Measurements from ENCODE around the gene KIAA1755. TPM values are rescaled to one million over a fixed set of nuclear protein-coding genes. Genes with fewer than 3 reads are reported as not detected.

The KIAA1755 gene
- total RNA-seq, 1 experiment from 2014 or later, result not detected

DNA sequence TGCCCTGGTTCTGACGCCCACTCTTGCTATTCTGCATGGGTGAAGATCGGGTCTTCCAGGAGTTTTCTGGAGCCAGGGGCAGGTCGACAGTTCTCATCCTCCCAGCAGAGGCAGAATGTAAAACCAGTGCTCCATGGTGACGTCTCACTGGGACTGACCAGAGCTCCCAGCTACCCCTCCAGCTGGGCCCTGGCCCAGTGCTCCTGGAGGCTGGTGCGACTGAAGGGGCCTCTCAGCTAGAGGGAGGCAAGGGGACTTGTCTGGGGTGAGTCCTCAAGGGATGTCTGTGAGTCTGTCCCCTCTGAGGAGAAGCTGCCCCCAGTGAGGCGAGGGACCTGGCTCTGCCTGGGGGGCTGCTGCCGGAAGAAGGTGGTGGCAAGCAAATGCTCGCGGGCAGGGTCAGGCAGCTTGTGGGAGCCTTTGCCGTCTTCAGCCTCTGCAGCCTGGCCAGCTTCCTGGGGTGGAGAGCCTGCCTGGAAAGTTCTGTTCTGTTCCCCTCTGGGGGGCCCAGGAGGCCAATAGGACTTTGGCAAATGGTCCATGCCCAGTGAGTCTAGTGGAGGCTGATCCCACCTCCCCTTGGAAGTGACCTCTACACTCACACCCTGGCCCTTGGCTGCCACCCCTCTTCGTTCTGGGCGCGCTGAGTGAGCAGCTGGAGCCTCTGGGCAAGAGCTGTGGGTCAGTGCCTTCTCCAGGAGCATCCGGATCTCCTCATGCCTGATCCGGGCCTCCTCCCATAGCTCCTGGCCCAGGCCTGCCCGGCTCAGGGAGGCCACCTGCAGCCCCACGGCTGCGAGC lies 47.5 kb downstream of the KIAA1755 start:
- no peaks in the 10 kb centered on the region for H3K9me3 ChIP-seq (ENCODE audit: low read depth, low read length, poor library complexity, severe bottlenecking)
- H3K27ac ChIP-seq (ENCODE audit: low read depth, low read length, poor library complexity, severe bottlenecking), result no peak overlapping the region
- no peaks in the 10 kb centered on the region for H3K27me3 ChIP-seq (replicated peaks; ENCODE audit: insufficient read depth, low read depth, low read length, poor library complexity)
- H3K4me3 ChIP-seq (ENCODE audit: low read depth, low read length, poor library complexity, severe bottlenecking), result no peak overlapping the region
- CTCF ChIA-PET, result no interaction called here
- no peaks in the 10 kb centered on the region for H3K36me3 ChIP-seq (ENCODE audit: insufficient read depth, low read length, poor library complexity, severe bottlenecking)
- no peaks in the 10 kb centered on the region for H3K4me1 ChIP-seq (ENCODE audit: insufficient read depth, low read length, poor library complexity, severe bottlenecking)
- no TSS peak for BruUV-seq (replicated peaks)
- intact Hi-C loops (cut with micrococcal nuclease; ENCODE audit: unreplicated experiment), result no loop called here
- DNase-seq (ENCODE audit: low spot score), result no peak
- POLR2A ChIA-PET (ENCODE audit: low non-redundant PET), result no interaction called here
- no peak for TF ChIP-seq EZH2 (IDR thresholded peaks at IDR 0.05; ENCODE audit: borderline replicate concordance, low read depth, low read length, poor library complexity, severe bottlenecking)
- TF ChIP-seq, protein P1, sequence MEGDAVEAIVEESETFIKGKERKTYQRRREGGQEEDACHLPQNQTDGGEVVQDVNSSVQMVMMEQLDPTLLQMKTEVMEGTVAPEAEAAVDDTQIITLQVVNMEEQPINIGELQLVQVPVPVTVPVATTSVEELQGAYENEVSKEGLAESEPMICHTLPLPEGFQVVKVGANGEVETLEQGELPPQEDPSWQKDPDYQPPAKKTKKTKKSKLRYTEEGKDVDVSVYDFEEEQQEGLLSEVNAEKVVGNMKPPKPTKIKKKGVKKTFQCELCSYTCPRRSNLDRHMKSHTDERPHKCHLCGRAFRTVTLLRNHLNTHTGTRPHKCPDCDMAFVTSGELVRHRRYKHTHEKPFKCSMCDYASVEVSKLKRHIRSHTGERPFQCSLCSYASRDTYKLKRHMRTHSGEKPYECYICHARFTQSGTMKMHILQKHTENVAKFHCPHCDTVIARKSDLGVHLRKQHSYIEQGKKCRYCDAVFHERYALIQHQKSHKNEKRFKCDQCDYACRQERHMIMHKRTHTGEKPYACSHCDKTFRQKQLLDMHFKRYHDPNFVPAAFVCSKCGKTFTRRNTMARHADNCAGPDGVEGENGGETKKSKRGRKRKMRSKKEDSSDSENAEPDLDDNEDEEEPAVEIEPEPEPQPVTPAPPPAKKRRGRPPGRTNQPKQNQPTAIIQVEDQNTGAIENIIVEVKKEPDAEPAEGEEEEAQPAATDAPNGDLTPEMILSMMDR (conservative IDR thresholded peaks at IDR 0.05; ENCODE audit: low read depth, low read length), result no peak

DNA sequence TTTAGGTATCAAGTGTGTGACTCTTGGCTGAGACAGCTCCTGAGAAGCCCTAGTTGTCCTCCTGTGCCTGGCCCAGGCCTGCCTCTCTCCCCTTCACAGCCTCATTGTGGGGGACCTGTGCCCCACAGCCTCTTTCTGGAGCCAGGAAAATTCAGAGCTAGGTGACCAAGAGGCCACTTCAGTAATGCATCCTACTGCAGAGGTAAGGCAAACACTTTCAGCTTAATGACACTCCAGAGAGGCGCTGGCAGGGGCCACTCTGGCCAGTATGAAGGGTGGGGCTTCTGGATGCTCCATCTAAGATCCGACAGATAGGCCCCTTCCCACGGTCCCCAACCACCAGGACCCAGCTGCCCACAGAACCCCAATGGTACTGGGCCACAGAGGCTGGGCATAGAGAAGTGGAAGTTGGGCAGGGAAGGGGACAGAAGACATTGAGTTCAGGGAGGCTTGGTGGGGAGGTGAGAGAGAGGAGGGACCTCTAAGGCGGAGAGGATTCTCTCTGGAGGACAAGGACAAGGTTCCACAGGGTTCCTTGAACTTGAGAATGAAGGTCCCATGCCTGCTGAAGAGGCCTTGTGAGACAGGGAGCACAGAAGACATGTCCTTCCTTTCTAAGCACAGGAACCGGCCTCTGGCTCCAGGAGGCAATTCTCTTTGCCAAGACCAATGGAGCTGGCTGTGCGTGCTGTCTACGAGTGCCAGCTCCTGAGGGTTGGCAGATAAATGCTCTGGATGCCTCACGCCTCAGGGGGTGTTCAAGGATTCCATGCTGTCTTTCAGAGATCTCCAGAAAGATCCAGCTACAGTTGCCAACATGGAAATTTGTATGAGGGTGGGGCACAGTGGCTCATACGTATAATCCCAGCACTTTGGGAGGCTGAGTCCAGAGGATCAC lies 49.1 kb downstream of the KIAA1755 start:
- Histone ChIP-seq H3K9me3 (ENCODE audit: low read depth, low read length, poor library complexity, severe bottlenecking) (no peaks in the 10 kb centered on the region), H3K4me3 (ENCODE audit: low read depth, low read length, poor library complexity, severe bottlenecking) (no peak overlapping the region), H3K36me3 (ENCODE audit: insufficient read depth, low read length, poor library complexity, severe bottlenecking) (no peaks in the 10 kb centered on the region), H3K27me3 (replicated peaks; ENCODE audit: insufficient read depth, low read depth, low read length, poor library complexity) (peaks cover 3% of the 10 kb centered on the region), H3K27ac (ENCODE audit: low read depth, low read length, poor library complexity, severe bottlenecking) (no peak overlapping the region), H3K4me1 (ENCODE audit: insufficient read depth, low read length, poor library complexity, severe bottlenecking) (no peaks in the 10 kb centered on the region)
- no TSS peak for BruUV-seq (replicated peaks)
- POLR2A ChIA-PET (ENCODE audit: low non-redundant PET), result no interaction called here
- TF ChIP-seq, protein P1 (conservative IDR thresholded peaks at IDR 0.05; ENCODE audit: low read depth, low read length), result no peak
- no peak for TF ChIP-seq EZH2 (IDR thresholded peaks at IDR 0.05; ENCODE audit: borderline replicate concordance, low read depth, low read length, poor library complexity, severe bottlenecking)
- no peak for DNase-seq (ENCODE audit: low spot score)
- intact Hi-C loops (cut with micrococcal nuclease; ENCODE audit: unreplicated experiment), result no loop called here
- CTCF ChIA-PET, result interaction anchor here (1.1 kb wide), 1 partner anchor 10 kb away, joined by 4 read pairs; no protein-coding TSS in a partner anchor

- intact Hi-C loops (cut with micrococcal nuclease; ENCODE audit: unreplicated experiment), result no loop called here
- ChIA-PET CTCF (interaction anchor here (1.1 kb wide), 1 partner anchor 10 kb away, joined by 4 read pairs; no protein-coding TSS in a partner anchor), POLR2A (ENCODE audit: low non-redundant PET) (no interaction called here)
- peaks cover 6% of the 10 kb centered on the region for H3K27me3 ChIP-seq (replicated peaks; ENCODE audit: insufficient read depth, low read depth, low read length, poor library complexity)
- no peak for DNase-seq (ENCODE audit: low spot score)
- no peaks in the 10 kb centered on the region for H3K9me3 ChIP-seq (ENCODE audit: low read depth, low read length, poor library complexity, severe bottlenecking)
- H3K4me1 ChIP-seq (ENCODE audit: insufficient read depth, low read length, poor library complexity, severe bottlenecking), result no peaks in the 10 kb centered on the region
- H3K27ac ChIP-seq (ENCODE audit: low read depth, low read length, poor library complexity, severe bottlenecking), result no peak overlapping the region
- H3K36me3 ChIP-seq (ENCODE audit: insufficient read depth, low read length, poor library complexity, severe bottlenecking), result no peaks in the 10 kb centered on the region
- no peak for TF ChIP-seq EZH2 (IDR thresholded peaks at IDR 0.05; ENCODE audit: borderline replicate concordance, low read depth, low read length, poor library complexity, severe bottlenecking)
- TF ChIP-seq, protein P1 (conservative IDR thresholded peaks at IDR 0.05; ENCODE audit: low read depth, low read length), result no peak
- BruUV-seq (replicated peaks), result no TSS peak
- no peak overlapping the region for H3K4me3 ChIP-seq (ENCODE audit: low read depth, low read length, poor library complexity, severe bottlenecking)
Measured at GRCh38 chr20:38210741-38211140, 49.8 kb downstream of the KIAA1755 start.
